ENCODE data around the gene GALNT13.

GALNT13 gene

GRCh38 chr2:154408786-154409185 is 537.1 kb downstream of the GALNT13 start:
- no peaks in the 10 kb centered on the region for H3K9me2 ChIP-seq (replicated peaks; ENCODE audit: low read depth, low read length)
- no peak overlapping the region for H3K9ac ChIP-seq (ENCODE audit: low read depth, low read length, poor library complexity, severe bottlenecking)
- H4K20me1 ChIP-seq (ENCODE audit: insufficient read depth, low read length, poor library complexity, severe bottlenecking), result no peaks in the 10 kb centered on the region
- no peaks in the 10 kb centered on the region for H3K36me3 ChIP-seq (ENCODE audit: insufficient read depth, low read length)
- no peaks in the 10 kb centered on the region for H3K79me2 ChIP-seq (ENCODE audit: insufficient read depth, low read length)
- no peaks in the 10 kb centered on the region for H3K9me3 ChIP-seq (ENCODE audit: insufficient read depth, low read depth, low read length)
- H2AFZ ChIP-seq (ENCODE audit: low read length), result no peak overlapping the region
- no peak overlapping the region for H3K4me2 ChIP-seq (ENCODE audit: low read depth, low read length, poor library complexity, severe bottlenecking)
- no peaks in the 10 kb centered on the region for H3K27me3 ChIP-seq (ENCODE audit: insufficient read depth, low read length, poor library complexity, severe bottlenecking)
- TF ChIP-seq CTCF (conservative IDR thresholded peaks at IDR 0.05; ENCODE audit: low read length), result no peak
- TF ChIP-seq EZH2phosphoT487 (IDR thresholded peaks at IDR 0.05; ENCODE audit: borderline replicate concordance), result no peak
- peaks cover 9% of the 10 kb centered on the region for H3K4me1 ChIP-seq (ENCODE audit: insufficient read depth, low read length, poor library complexity, severe bottlenecking)
- H3F3A ChIP-seq (ENCODE audit: low read depth), result no peaks in the 10 kb centered on the region
- H3K4me3 ChIP-seq (ENCODE audit: low read length, poor library complexity, severe bottlenecking), result no peak overlapping the region

GRCh38 chr2:154422251-154422650 is 550.5 kb downstream of the GALNT13 start:
- Histone ChIP-seq H3K79me2 (ENCODE audit: insufficient read depth, low read length) (no peaks in the 10 kb centered on the region), H3K4me2 (ENCODE audit: low read depth, low read length, poor library complexity, severe bottlenecking) (no peak overlapping the region)

DNA sequence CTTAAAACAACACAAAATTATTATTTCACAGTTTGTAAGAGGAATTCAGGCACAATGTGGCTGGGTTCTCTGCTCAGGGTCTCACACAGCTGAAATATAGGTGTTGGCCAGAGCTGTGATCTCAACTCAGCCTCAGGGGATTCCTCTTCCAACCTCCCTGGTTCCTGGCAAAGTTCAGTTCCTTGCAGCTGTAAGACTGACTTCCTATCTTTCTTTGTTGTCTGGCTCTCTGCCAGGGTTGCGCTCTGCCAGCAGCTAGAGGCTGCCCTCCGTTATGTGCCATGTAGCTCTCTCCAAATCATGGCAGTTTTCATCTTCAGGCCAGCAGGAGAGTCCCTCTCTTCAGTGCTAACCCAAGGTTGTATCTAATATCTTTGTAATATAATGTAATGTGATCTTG is 554.3 kb downstream of the GALNT13 start:
- H3K27me3 ChIP-seq (ENCODE audit: insufficient read depth, low read length, poor library complexity, severe bottlenecking), result no peaks in the 10 kb centered on the region
- no peaks in the 10 kb centered on the region for H4K20me1 ChIP-seq (ENCODE audit: insufficient read depth, low read length, poor library complexity, severe bottlenecking)
- H3K9me3 ChIP-seq (ENCODE audit: insufficient read depth, low read depth, low read length), result no peaks in the 10 kb centered on the region
- H3K9ac ChIP-seq (ENCODE audit: low read depth, low read length, poor library complexity, severe bottlenecking), result no peak overlapping the region
- TF ChIP-seq EZH2phosphoT487 (IDR thresholded peaks at IDR 0.05; ENCODE audit: borderline replicate concordance) (no peak), CTCF (conservative IDR thresholded peaks at IDR 0.05; ENCODE audit: low read length) (no peak)
- H3K9me2 ChIP-seq (replicated peaks; ENCODE audit: low read depth, low read length), result no peaks in the 10 kb centered on the region
- no peak overlapping the region for H3K4me3 ChIP-seq (ENCODE audit: low read length, poor library complexity, severe bottlenecking)
- no peaks in the 10 kb centered on the region for H3K36me3 ChIP-seq (ENCODE audit: insufficient read depth, low read length)
- no peak overlapping the region for H3K4me2 ChIP-seq (ENCODE audit: low read depth, low read length, poor library complexity, severe bottlenecking)
- no peaks in the 10 kb centered on the region for H3F3A ChIP-seq (ENCODE audit: low read depth)
- H2AFZ ChIP-seq (ENCODE audit: low read length), result no peak overlapping the region
- H3K79me2 ChIP-seq (ENCODE audit: insufficient read depth, low read length), result no peaks in the 10 kb centered on the region
- peaks cover 10% of the 10 kb centered on the region for H3K4me1 ChIP-seq (ENCODE audit: insufficient read depth, low read length, poor library complexity, severe bottlenecking)

More at GRCh38 chr2:154422251-154422650, 550.5 kb downstream of the GALNT13 start:
- H3K36me3 ChIP-seq (ENCODE audit: insufficient read depth, low read length), result no peaks in the 10 kb centered on the region
- no peaks in the 10 kb centered on the region for H3K9me2 ChIP-seq (replicated peaks; ENCODE audit: low read depth, low read length)
- H2AFZ ChIP-seq (ENCODE audit: low read length), result no peak overlapping the region
- no peak overlapping the region for H3K9ac ChIP-seq (ENCODE audit: low read depth, low read length, poor library complexity, severe bottlenecking)
- no peak overlapping the region for H3K4me3 ChIP-seq (ENCODE audit: low read length, poor library complexity, severe bottlenecking)
- peaks cover 5% of the 10 kb centered on the region for H3K4me1 ChIP-seq (ENCODE audit: insufficient read depth, low read length, poor library complexity, severe bottlenecking)
- no peaks in the 10 kb centered on the region for H4K20me1 ChIP-seq (ENCODE audit: insufficient read depth, low read length, poor library complexity, severe bottlenecking)
- no peaks in the 10 kb centered on the region for H3K27me3 ChIP-seq (ENCODE audit: insufficient read depth, low read length, poor library complexity, severe bottlenecking)
- H3K9me3 ChIP-seq (ENCODE audit: insufficient read depth, low read depth, low read length), result no peaks in the 10 kb centered on the region
- TF ChIP-seq EZH2phosphoT487 (IDR thresholded peaks at IDR 0.05; ENCODE audit: borderline replicate concordance) (no peak), CTCF (conservative IDR thresholded peaks at IDR 0.05; ENCODE audit: low read length) (no peak)
- H3F3A ChIP-seq (ENCODE audit: low read depth), result no peaks in the 10 kb centered on the region
